Activated CD4-positive, alpha-beta T cell treated with anti-CD3 and anti-CD28 coated beads for 48 hours (primary cell): Measurements from ENCODE around the gene C4B.
"Not testable (repeated sequence)": the region's sequence is repeated elsewhere in the genome, so short reads cannot be mapped to it uniquely, and the experiment has no call there.

Source experiments
- DNase-seq: peaks from one replicate; pipeline ENCODE4 v3.0.0-alpha.2; 2020

Gene C4B

GRCh38 chr6:32037598-32038524 lies 23.3 kb downstream of the C4B start, which contains the start of gene CYP21A2:
Gene CYP21A2, plus strand, starts transcription at chr6:32038415. Its CDS starts 8 bp downstream, at chr6:32038423.
- DNase-seq: not testable (repeated sequence)

- not testable (repeated sequence) for DNase-seq
These were observed 24.3 kb downstream of the C4B start for GRCh38 chr6:32038878-32039277.

- DNase-seq: not testable (repeated sequence)
These were observed 25.0 kb downstream of the C4B start for GRCh38 chr6:32039321-32040274.

- not testable (repeated sequence) for DNase-seq
These were observed 25.9 kb downstream of the C4B start for GRCh38 chr6:32040299-32041049.

- not testable (repeated sequence) for DNase-seq
These were observed 26.4 kb downstream of the C4B start for GRCh38 chr6:32041050-32041321.

GRCh38 chr6:32041385-32041784 lies 26.8 kb downstream of the C4B start:
- not testable (repeated sequence) for DNase-seq

GRCh38 chr6:32042276-32042675 lies 27.7 kb downstream of the C4B start:
- not testable (repeated sequence) for DNase-seq

- DNase-seq: not testable (repeated sequence)
These were observed 29.2 kb downstream of the C4B start for GRCh38 chr6:32043589-32044380.

- DNase-seq: not testable (repeated sequence)
These were observed 30.3 kb downstream of the C4B start for GRCh38 chr6:32044916-32045315.

- no peak for DNase-seq
These were observed 31.3 kb downstream of the C4B start for GRCh38 chr6:32045811-32046449.

GRCh38 chr6:32046450-32047083 lies 32.0 kb downstream of the C4B start:
- no peak for DNase-seq

- DNase-seq: no peak
These were observed 32.5 kb downstream of the C4B start for GRCh38 chr6:32047084-32047478.

GRCh38 chr6:32047539-32047854 lies 32.9 kb downstream of the C4B start:
- DNase-seq: no peak

GRCh38 chr6:32047855-32048766 lies 33.5 kb downstream of the C4B start:
- DNase-seq: peak; percentile 79

- not testable (repeated sequence) for DNase-seq
These were observed 34.6 kb downstream of the C4B start for GRCh38 chr6:32049149-32049548.

GRCh38 chr6:32049736-32050135 lies 35.1 kb downstream of the C4B start:
- not testable (repeated sequence) for DNase-seq

- no peak for DNase-seq
These were observed 36.0 kb downstream of the C4B start for GRCh38 chr6:32050562-32050961.

GRCh38 chr6:32052626-32053025 lies 38.0 kb downstream of the C4B start:
- DNase-seq: not testable (repeated sequence)

GRCh38 chr6:32053314-32053713 lies 38.7 kb downstream of the C4B start:
- not testable (repeated sequence) for DNase-seq

GRCh38 chr6:32055756-32056155 lies 41.2 kb downstream of the C4B start:
- DNase-seq: not testable (repeated sequence)
